DND-41 (cell line): ENCODE data around the gene EXD3.

Source experiments
- ATAC-seq: fragments of 200-7000 bp; cut with Tn5 transposase; 3 replicates; pipeline ENCODE4 v1.9.1; 2021; ENCODE audit warnings: low read depth; ENCODE audit not compliant: insufficient read depth
- DNase-seq: peaks from one replicate; pipeline ENCODE4 v3.0.0-alpha.2; 2020
- H2AFZ ChIP-seq: 2 replicates; pipeline ENCODE4 v1.6.0; 2012; ENCODE audit warnings: low read depth, low read length
- H3K27ac ChIP-seq: 2 replicates; pipeline ENCODE4 v1.5.1; 2012; ENCODE audit warnings: low read length, inconsistent platforms
- H3K27me3 ChIP-seq: fragments of 200-600 bp; sonication (generic); 2 replicates; pipeline ENCODE4 v1.6.0; 2012; ENCODE audit warnings: low read length, mild to moderate bottlenecking, inconsistent platforms; ENCODE audit not compliant: insufficient read depth, poor library complexity
- H3K36me3 ChIP-seq: 2 replicates; pipeline ENCODE4 v1.5.1; 2012; ENCODE audit warnings: low read length, inconsistent platforms; ENCODE audit not compliant: insufficient read depth
- H3K4me1 ChIP-seq: 2 replicates; pipeline ENCODE4 v1.5.1; 2012; ENCODE audit warnings: mild to moderate bottlenecking, low read length; ENCODE audit not compliant: insufficient read depth
- H3K4me2 ChIP-seq: 2 replicates; pipeline ENCODE4 v1.6.0; 2012; ENCODE audit warnings: mild to moderate bottlenecking, moderate library complexity, low read length, inconsistent platforms; ENCODE audit not compliant: insufficient read depth
- H3K4me3 ChIP-seq, 2 experiments: fragments of 200-600 bp in 1 of 2; shearing (Covaris generic) in 1 of 2; 2 replicates each; pipeline ENCODE4 v1.5.1; 2012 to 2016; ENCODE audit warnings: inconsistent platforms in 2 of 2, low read length in 2 of 2, mild to moderate bottlenecking in 2 of 2, low read depth in 1 of 2, moderate library complexity in 1 of 2
- H3K79me2 ChIP-seq: 2 replicates; pipeline ENCODE4 v1.6.0; 2012; ENCODE audit warnings: low read length, inconsistent platforms; ENCODE audit not compliant: insufficient read depth
- H3K9ac ChIP-seq: 2 replicates; pipeline ENCODE4 v1.6.0; 2012; ENCODE audit warnings: low read depth, mild to moderate bottlenecking, inconsistent platforms, low read length, moderate library complexity
- H3K9me3 ChIP-seq: 2 replicates; pipeline ENCODE4 v1.5.1; 2012; ENCODE audit warnings: low read length, moderate library complexity, mild to moderate bottlenecking, inconsistent platforms; ENCODE audit not compliant: insufficient read depth, severe bottlenecking
- H4K20me1 ChIP-seq: 2 replicates; pipeline ENCODE4 v1.6.0; 2012; ENCODE audit warnings: low read length; ENCODE audit not compliant: insufficient read depth
- CTCF ChIP-seq: IDR thresholded peaks from 2 replicates; pipeline ENCODE4 v1.5.1; 2012; ENCODE audit warnings: borderline replicate concordance, low read length, moderate library complexity, mild to moderate bottlenecking; ENCODE audit not compliant: poor library complexity, severe bottlenecking; ENCODE audit errors: extremely low read depth
- EZH2 ChIP-seq: IDR thresholded peaks from 3 replicates; pipeline ENCODE4 v1.6.1; 2012; ENCODE audit warnings: borderline replicate concordance, low read depth, mild to moderate bottlenecking, moderate library complexity, low read length, inconsistent platforms; ENCODE audit not compliant: severe bottlenecking

Gene EXD3

GRCh38 chr9:137278061-137278701, 144.8 kb downstream of the EXD3 start:
- Histone ChIP-seq H3K9me3 (no peaks in the 10 kb centered on the region), H3K27ac (no peak overlapping the region), H4K20me1 (peaks cover 13% of the 10 kb centered on the region), H3K4me3 (no peak overlapping the region), H3K79me2 (0 out of 2 replicates have a peak, but pooled peaks cover 2% of the 10 kb centered on the region), H3K36me3 (peaks cover 4% of the 10 kb centered on the region; the same call in 1 of the 2 replicates), H3K4me1 (no peaks in the 10 kb centered on the region), H3K9ac (no peak overlapping the region), H2AFZ (no peak overlapping the region), H3K27me3 (no peaks in the 10 kb centered on the region), H3K4me2 (no peak overlapping the region)
- no peak for DNase-seq
- no peak for ATAC-seq
- no peak for TF ChIP-seq EZH2
- TF ChIP-seq CTCF = no peak

- peak; percentile 23; the same call in 1 of the 3 replicates for ATAC-seq
- DNase-seq = no peak
- Histone ChIP-seq H3K4me1 (no peaks in the 10 kb centered on the region), H3K9me3 (no peaks in the 10 kb centered on the region), H3K27me3 (no peaks in the 10 kb centered on the region), H2AFZ (no peak within 1 kb of the TSS), H3K4me2 (no peak within 1 kb of the TSS), H3K4me3 (no peak within 1 kb of the TSS), H4K20me1 (peaks cover 20% of the 10 kb centered on the region), H3K9ac (no peak within 1 kb of the TSS), H3K36me3 (peaks cover 11% of the 10 kb centered on the region), H3K79me2 (0 out of 2 replicates have a peak, but pooled peaks cover 2% of the 10 kb centered on the region), H3K27ac (no peak within 1 kb of the TSS)
- TF ChIP-seq CTCF (no peak), EZH2 (no peak)
Measured at GRCh38 chr9:137277329-137278041, 145.5 kb downstream of the EXD3 start, which contains the start of gene TOR4A. TOR4A (plus strand) TSS chr9:137277726; CDS start chr9:137278690, 964 bp downstream.

GRCh38 chr9:137276473-137277328, 146.3 kb downstream of the EXD3 start:
- TF ChIP-seq CTCF (no peak), EZH2 (no peak)
- H3K4me3 ChIP-seq = no peak overlapping the region
- DNase-seq (no peak), ATAC-seq (no peak)
- no peak overlapping the region for H3K27ac ChIP-seq
- no peaks in the 10 kb centered on the region for H3K9me3 ChIP-seq
- no peak overlapping the region for H2AFZ ChIP-seq
- H3K79me2 ChIP-seq = 0 out of 2 replicates have a peak, but pooled peaks cover 2% of the 10 kb centered on the region
- no peak overlapping the region for H3K9ac ChIP-seq
- peaks cover 18% of the 10 kb centered on the region for H3K36me3 ChIP-seq
- H3K27me3 ChIP-seq = no peaks in the 10 kb centered on the region
- H4K20me1 ChIP-seq = peaks cover 28% of the 10 kb centered on the region
- no peaks in the 10 kb centered on the region for H3K4me1 ChIP-seq
- no peak overlapping the region for H3K4me2 ChIP-seq
